BJ (cell line): Measurements from ENCODE around the gene RAET1G. TPM values are rescaled to one million over a fixed set of nuclear protein-coding genes. Genes with fewer than 3 reads are reported as not detected.
"Not testable (repeated sequence)": the region's sequence is repeated elsewhere in the genome, so short reads cannot be mapped to it uniquely, and the experiment has no call there.

Source experiments
- CTCF ChIA-PET: fragments of 350-600 bp; formaldehyde crosslinking; extraction: SDS; loops from one replicate; lab custom pipeline; 2021; ENCODE audit warnings: antibody characterized with exemption, inconsistent platforms; lab: Yijun Ruan, JAX
- POLR2A ChIA-PET: fragments of 300-600 bp; sonication (Branson Sonifier 250); formaldehyde crosslinking; extraction: SDS; loops from one replicate; lab custom pipeline; 2021; ENCODE audit warnings: antibody characterized with exemption; lab: Charles Lee
- DNase-seq: peaks from one replicate; pipeline ENCODE4 v3.0.0-alpha.2; 2011; ENCODE audit warnings: low read depth
- H3K27me3 ChIP-seq: 2 replicates; pipeline ENCODE4 v1.6.0; 2011; ENCODE audit warnings: low read length; ENCODE audit not compliant: control insufficient read depth, insufficient read depth
- H3K36me3 ChIP-seq: 2 replicates; pipeline ENCODE4 v1.5.1; 2011; ENCODE audit warnings: low read length; ENCODE audit not compliant: control insufficient read depth, insufficient read depth
- H3K4me3 ChIP-seq: 2 replicates; pipeline ENCODE4 v1.5.1; 2011; ENCODE audit warnings: low read depth, mild to moderate bottlenecking, control low read depth, low read length
- CTCF ChIP-seq: IDR thresholded peaks from 2 replicates; pipeline ENCODE4 v1.5.1; 2011; ENCODE audit warnings: low read depth, mild to moderate bottlenecking, control low read depth, inconsistent platforms, low read length, moderate library complexity; ENCODE audit not compliant: insufficient read depth
- polyA plus RNA-seq: library from polyadenylated mRNA; depleted of rRNA; stranded (reverse); fragments of >200 nt; gene quantifications from 2 replicates; pipeline ENCODE4 v1.2.3, GENCODE V29; 2011

Gene RAET1G
- polyA plus RNA-seq, 1 experiment, result 1.1 TPM

GRCh38 chr6:149924206-149924932 lies 1.4 kb upstream of the RAET1G start:
- DNase-seq, result no peak
- Histone ChIP-seq H3K27me3 (peaks cover 10% of the 10 kb centered on the region), H3K4me3 (no peak overlapping the region), H3K36me3 (no peaks in the 10 kb centered on the region)
- CTCF ChIA-PET, result interaction anchor here (0.7 to 2.5 kb wide), 12 partner anchors 26 to 202 kb away, joined by 3 to 27 read pairs (median 4); partner anchors contain the start of gene PCMT1
- no peak for TF ChIP-seq CTCF
- POLR2A ChIA-PET, result no interaction called here

- ChIA-PET POLR2A (no interaction called here), CTCF (interaction anchor here (1.1 to 2.5 kb wide), 3 partner anchors 25 to 88 kb away, joined by 3 to 27 read pairs (median 16); no protein-coding TSS in a partner anchor)
- Histone ChIP-seq H3K36me3 (no peaks in the 10 kb centered on the region), H3K4me3 (peak overlapping the region; percentile 63), H3K27me3 (peaks cover 7% of the 10 kb centered on the region; the same call in 1 of the 2 replicates)
- no peak for DNase-seq
- no peak for TF ChIP-seq CTCF
Measured at GRCh38 chr6:149923327-149923986, 536 bp upstream of the RAET1G start.

- peak overlapping the region; percentile 63 for H3K4me3 ChIP-seq
- not testable (repeated sequence) for H3K36me3 ChIP-seq, H3K27me3 ChIP-seq, DNase-seq
- CTCF ChIA-PET, result interaction anchor here (0.6 to 1.7 kb wide), 4 partner anchors 81 to 199 kb away, joined by 3 to 5 read pairs (median 4); no protein-coding TSS in a partner anchor
- POLR2A ChIA-PET, result interaction anchor here (0.6 kb wide), 2 partner anchors 25 to 248 kb away, joined by 3 to 4 read pairs; no protein-coding TSS in a partner anchor
Measured at GRCh38 chr6:149922091-149922490, 830 bp downstream of the RAET1G start.

- ChIA-PET CTCF (interaction anchor here (1.2 to 1.7 kb wide), 3 partner anchors 86 to 175 kb away, joined by 3 to 4 read pairs (median 4); no protein-coding TSS in a partner anchor), POLR2A (no interaction called here)
- H3K27me3 ChIP-seq, result peaks cover 7% of the 10 kb centered on the region; the same call in 1 of the 2 replicates
- DNase-seq, result no peak
- no peak for TF ChIP-seq CTCF
- H3K36me3 ChIP-seq, result no peaks in the 10 kb centered on the region
- H3K4me3 ChIP-seq, result no peak overlapping the region
Measured at GRCh38 chr6:149921361-149921760, 1.6 kb downstream of the RAET1G start.

- DNase-seq, result no peak
- TF ChIP-seq CTCF, result no peak
- CTCF ChIA-PET, result interaction anchor here (3.2 kb wide), 1 partner anchor 80 kb away, joined by 10 read pairs; no protein-coding TSS in a partner anchor
- H3K36me3 ChIP-seq, result no peaks in the 10 kb centered on the region
- H3K4me3 ChIP-seq, result no peak overlapping the region
- peaks cover 9% of the 10 kb centered on the region for H3K27me3 ChIP-seq
- POLR2A ChIA-PET, result no interaction called here
Measured at GRCh38 chr6:149919834-149920225, 3.1 kb downstream of the RAET1G start.

- H3K4me3 ChIP-seq, POLR2A ChIA-PET, H3K36me3 ChIP-seq, H3K27me3 ChIP-seq, DNase-seq: not testable (repeated sequence)
- CTCF ChIA-PET, result interaction anchor here (2.1 to 3.2 kb wide), 2 partner anchors 79 to 84 kb away, joined by 8 to 10 read pairs; no protein-coding TSS in a partner anchor
Measured at GRCh38 chr6:149919126-149919833, 3.6 kb downstream of the RAET1G start.
